ENCODE measurements around the gene BAD.

Gene BAD

GRCh38 chr11:64275031-64275800, 9.2 kb downstream of the BAD start:
- no peak for DNase-seq

GRCh38 chr11:64269540-64270220, 14.8 kb downstream of the BAD start:
- DNase-seq = peak; percentile 98

- DNase-seq = peak; percentile 74
These were observed 15.4 kb downstream of the BAD start for GRCh38 chr11:64268893-64269539.

GRCh38 chr11:64268025-64268892, 16.2 kb downstream of the BAD start:
- no peak for DNase-seq

- DNase-seq = no peak
These were observed 17.1 kb downstream of the BAD start for GRCh38 chr11:64267207-64267945.

GRCh38 chr11:64266339-64266738, 18.1 kb downstream of the BAD start:
- no peak for DNase-seq

GRCh38 chr11:64265176-64266160, 19.0 kb downstream of the BAD start:
- no peak for DNase-seq

- DNase-seq = no peak
These were observed 20.1 kb downstream of the BAD start for GRCh38 chr11:64264371-64264852.

GRCh38 chr11:64263947-64264317, 20.5 kb downstream of the BAD start:
- DNase-seq = no peak

- DNase-seq = no peak
These were observed 21.2 kb downstream of the BAD start for GRCh38 chr11:64263021-64263946.

- no peak for DNase-seq
These were observed 22.0 kb downstream of the BAD start for GRCh38 chr11:64262271-64263002.

- no peak for DNase-seq
These were observed 22.8 kb downstream of the BAD start for GRCh38 chr11:64261556-64262080.

- no peak for DNase-seq
These were observed 24.2 kb downstream of the BAD start for GRCh38 chr11:64260147-64260708.

- no peak for DNase-seq
These were observed 24.9 kb downstream of the BAD start for GRCh38 chr11:64259533-64260067.

GRCh38 chr11:64258946-64259532, 25.4 kb downstream of the BAD start:
- no peak for DNase-seq

- no peak for DNase-seq
These were observed 26.1 kb downstream of the BAD start for GRCh38 chr11:64258356-64258755.

- no peak for DNase-seq
These were observed 28.2 kb downstream of the BAD start for GRCh38 chr11:64256300-64256699.

Measured in stimulated activated CD4-positive, alpha-beta T cell treated with anti-CD3 and anti-CD28 coated beads, Interleukin-15, amount 100 ng/mL, for 24 hours (primary cell).